GM19438 (cell line): ENCODE measurements around the gene PHACTR4.
"Not testable (repeated sequence)": the region's sequence is repeated elsewhere in the genome, so short reads cannot be mapped to it uniquely, and the experiment has no call there.

ENCODE experiments used
- ATAC-seq: cut with Tn5 transposase; IDR thresholded peaks from one replicate; pipeline ENCODE4 v1.9.1; 2021; ENCODE audit warnings: low read depth; ENCODE audit not compliant: unreplicated experiment

PHACTR4 gene

GRCh38 chr1:28428012-28428411 lies 58.5 kb downstream of the PHACTR4 start:
- ATAC-seq = no peak

GRCh38 chr1:28428990-28429520 lies 59.5 kb downstream of the PHACTR4 start:
- no peak for ATAC-seq

GRCh38 chr1:28436211-28436769 lies 66.8 kb downstream of the PHACTR4 start:
- no peak for ATAC-seq

- no peak for ATAC-seq
Observed at GRCh38 chr1:28437264-28437923, 67.9 kb downstream of the PHACTR4 start.

- ATAC-seq = no peak
Observed at GRCh38 chr1:28437924-28438699, 68.6 kb downstream of the PHACTR4 start.

GRCh38 chr1:28439320-28439719 lies 69.8 kb downstream of the PHACTR4 start:
- ATAC-seq = no peak

- no peak for ATAC-seq
Observed at GRCh38 chr1:28441674-28442073, 72.1 kb downstream of the PHACTR4 start.

GRCh38 chr1:28443550-28443949 lies 74.0 kb downstream of the PHACTR4 start:
- ATAC-seq = no peak

- ATAC-seq = no peak
Observed at GRCh38 chr1:28447679-28448078, 78.1 kb downstream of the PHACTR4 start.

- ATAC-seq = not testable (repeated sequence)
Observed at GRCh38 chr1:28448094-28448611, 78.6 kb downstream of the PHACTR4 start.

- ATAC-seq = no peak
Observed at GRCh38 chr1:28449904-28450303, 80.4 kb downstream of the PHACTR4 start.

- no peak for ATAC-seq
Observed at GRCh38 chr1:28450561-28450960, 81.0 kb downstream of the PHACTR4 start.

- no peak for ATAC-seq
Observed at GRCh38 chr1:28451011-28451410, 81.5 kb downstream of the PHACTR4 start.

- ATAC-seq = no peak
Observed at GRCh38 chr1:28456078-28456477, 86.5 kb downstream of the PHACTR4 start.

GRCh38 chr1:28457678-28458077 lies 88.1 kb downstream of the PHACTR4 start:
- ATAC-seq = no peak

GRCh38 chr1:28458237-28459228 lies 89.0 kb downstream of the PHACTR4 start:
- no peak for ATAC-seq

GRCh38 chr1:28466226-28466778 lies 96.8 kb downstream of the PHACTR4 start:
- ATAC-seq = no peak

GRCh38 chr1:28470146-28470545 lies 100.6 kb downstream of the PHACTR4 start:
- no peak for ATAC-seq

GRCh38 chr1:28479497-28479896 lies 110.0 kb downstream of the PHACTR4 start:
- ATAC-seq = not testable (repeated sequence)

GRCh38 chr1:28480308-28480707 lies 110.8 kb downstream of the PHACTR4 start:
- ATAC-seq = no peak
